NCI-H1048 (cell line): ENCODE results near the gene CDK14.

Experiments used
- DNase-seq: peaks from one replicate; lab custom pipeline; 2025; lab: John Stamatoyannopoulos, UW

CDK14 gene

GRCh38 chr7:90841759-90842429, 245.8 kb downstream of the CDK14 start:
- no peak for DNase-seq

- no peak for DNase-seq
Measured at GRCh38 chr7:90842430-90842788, 246.3 kb downstream of the CDK14 start.

DNA sequence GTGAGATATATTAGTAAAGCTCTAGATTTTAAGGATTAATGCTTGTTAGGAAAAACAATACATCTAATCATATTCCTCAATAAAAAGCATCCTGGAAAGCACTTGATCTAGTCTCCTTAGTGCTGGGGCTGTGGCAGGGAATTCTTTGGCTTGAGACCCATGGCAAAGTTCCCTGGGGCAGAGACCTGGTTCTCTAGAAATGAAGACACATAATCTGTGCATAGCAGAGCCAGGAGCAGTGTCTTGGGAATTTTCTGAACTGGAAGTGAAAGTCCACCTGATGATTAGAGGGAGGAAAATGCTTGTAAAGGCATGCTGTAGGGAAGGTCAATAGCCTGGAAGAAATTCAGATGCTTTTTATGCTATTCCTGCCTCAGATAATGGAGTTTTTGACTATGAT, 247.4 kb downstream of the CDK14 start:
- no peak for DNase-seq

- DNase-seq: peak; percentile 16
Measured at GRCh38 chr7:90844421-90844820, 248.3 kb downstream of the CDK14 start.

GRCh38 chr7:90846192-90846591, 250.1 kb downstream of the CDK14 start:
- no peak for DNase-seq

DNA sequence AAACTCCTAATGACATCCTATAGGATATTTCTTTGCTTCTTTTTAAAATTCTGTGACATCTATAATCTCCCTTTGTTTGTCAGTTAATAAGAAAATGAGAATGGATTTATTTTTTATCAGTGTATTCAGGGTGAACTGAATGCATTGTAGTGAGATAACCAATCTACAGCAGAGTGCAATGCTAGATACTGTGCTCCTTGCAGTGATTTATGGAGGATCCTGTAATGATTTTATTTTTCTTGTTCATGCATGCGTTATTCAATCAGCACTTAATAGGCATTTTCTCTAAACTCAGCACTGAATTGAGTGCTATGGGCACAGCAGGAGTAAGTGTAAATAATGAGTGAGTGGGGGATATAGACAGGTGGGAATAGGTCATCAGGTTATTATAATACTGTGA, 253.9 kb downstream of the CDK14 start:
- no peak for DNase-seq

GRCh38 chr7:90850471-90850870, 254.3 kb downstream of the CDK14 start:
- DNase-seq: no peak

- no peak for DNase-seq
Measured at GRCh38 chr7:90853205-90853604, 257.1 kb downstream of the CDK14 start.

DNA sequence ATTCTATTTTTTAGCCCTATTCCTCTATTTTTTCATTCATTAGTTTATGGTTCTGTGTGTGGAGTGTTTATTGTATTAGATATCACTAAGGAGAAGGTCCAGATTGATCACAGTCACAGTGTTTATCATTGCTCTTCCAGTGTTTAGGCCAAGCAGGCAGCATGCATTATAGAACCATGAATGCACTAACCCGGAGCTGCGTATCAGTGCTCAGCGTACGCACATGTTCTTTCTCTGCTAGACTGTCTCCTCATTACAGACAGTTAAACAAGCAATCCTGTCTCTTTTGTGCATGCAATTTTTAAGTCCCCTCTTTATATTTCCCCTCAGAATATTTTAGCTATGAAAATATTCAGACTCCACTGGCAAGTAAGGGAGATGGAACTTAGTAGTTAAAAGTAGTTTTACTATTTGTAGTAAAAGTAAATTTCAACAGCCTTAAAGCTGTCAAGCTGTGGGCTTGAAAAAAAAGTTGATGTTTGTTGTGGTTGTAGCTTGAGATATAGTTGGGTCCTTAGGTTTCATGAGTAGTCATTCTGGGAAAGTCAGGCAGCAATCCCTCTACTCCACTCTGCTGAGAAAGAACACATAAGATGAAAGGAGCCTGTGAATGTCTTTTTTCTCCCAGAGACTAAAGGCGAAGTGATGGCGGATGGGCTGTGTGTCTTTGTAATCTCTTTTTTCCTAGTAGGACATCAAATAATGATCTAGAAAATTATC, 260.4 kb downstream of the CDK14 start:
- DNase-seq: no peak

GRCh38 chr7:90857603-90858002, 261.5 kb downstream of the CDK14 start:
- DNase-seq: no peak

GRCh38 chr7:90858546-90858945, 262.4 kb downstream of the CDK14 start:
- no peak for DNase-seq

- no peak for DNase-seq
Measured at GRCh38 chr7:90859521-90859920, 263.4 kb downstream of the CDK14 start.

DNA sequence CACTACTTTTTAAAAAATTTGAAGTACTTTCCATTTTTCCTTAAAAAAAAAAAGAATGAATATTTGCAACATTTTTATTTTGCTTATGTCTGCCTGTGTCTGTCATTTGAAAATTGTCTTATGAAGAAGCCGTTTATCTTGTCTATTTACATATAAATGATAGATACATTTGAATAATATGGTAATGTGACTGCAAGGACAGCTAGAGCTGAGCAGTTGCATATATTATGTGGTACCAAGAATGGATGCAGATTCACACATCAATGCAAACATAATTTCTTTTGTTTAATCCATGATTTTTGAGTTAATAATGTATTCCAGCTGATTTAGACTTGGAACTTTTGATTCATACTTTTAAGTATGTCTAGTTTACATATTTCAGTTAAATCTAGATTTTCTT, 268.0 kb downstream of the CDK14 start:
- no peak for DNase-seq

DNA sequence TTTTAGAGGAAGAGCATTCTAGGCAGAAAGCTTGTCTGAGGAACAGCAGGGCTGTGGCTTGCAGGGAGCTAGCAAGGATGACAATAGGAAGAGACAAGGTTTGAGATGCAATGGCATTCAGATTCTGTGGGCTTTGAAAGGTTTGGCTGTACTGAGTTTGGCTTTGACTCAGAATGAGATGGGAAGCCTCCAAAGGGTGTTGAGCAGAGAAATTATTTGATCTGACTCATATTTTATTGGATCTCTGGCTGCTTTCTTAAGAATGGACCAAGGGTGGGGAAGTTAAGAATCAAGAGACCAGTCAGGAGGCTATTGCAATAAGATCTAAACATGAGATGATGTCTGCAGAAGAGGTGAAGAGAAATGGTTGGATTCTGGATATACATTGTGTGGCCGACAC, 273.2 kb downstream of the CDK14 start:
- DNase-seq: no peak

DNA sequence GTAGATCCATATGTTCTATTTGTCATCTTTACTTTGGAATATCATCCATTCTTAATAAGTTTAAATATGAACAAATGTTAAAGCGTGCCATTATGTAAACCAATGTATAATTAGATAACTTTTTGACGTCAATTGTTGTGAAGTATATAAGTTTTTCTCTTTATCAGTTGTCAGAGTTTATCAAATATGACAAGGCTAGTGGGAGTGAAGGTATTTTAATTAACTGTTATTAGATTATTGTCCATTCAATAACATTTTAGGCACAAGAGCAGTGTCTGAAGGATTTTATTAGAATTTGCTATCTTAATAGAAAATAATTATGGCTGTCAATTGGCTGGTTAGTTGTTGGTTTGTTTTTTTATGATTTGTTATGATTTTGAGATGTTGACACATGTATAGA, 280.6 kb downstream of the CDK14 start:
- no peak for DNase-seq

DNA sequence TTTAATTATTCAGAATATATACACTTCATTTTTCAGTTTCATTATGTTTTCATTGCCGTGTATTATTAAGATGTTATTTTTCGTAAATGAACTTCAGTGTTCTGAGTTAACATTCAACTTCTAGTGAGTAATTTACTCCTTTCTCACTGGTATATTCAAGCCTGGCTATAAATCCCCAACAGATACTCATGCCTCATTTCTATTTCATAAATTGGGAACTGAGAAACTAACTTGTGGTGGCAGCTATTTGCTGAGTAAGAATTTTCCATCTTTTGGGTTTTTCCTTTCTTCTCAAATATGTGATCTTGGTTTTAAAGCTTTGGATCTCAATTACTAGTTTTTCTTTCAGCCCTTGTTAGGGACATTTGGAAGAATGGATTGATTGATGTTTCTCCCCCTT, 281.1 kb downstream of the CDK14 start:
- no peak for DNase-seq

GRCh38 chr7:90879924-90880323, 283.8 kb downstream of the CDK14 start:
- DNase-seq: no peak

- no peak for DNase-seq
Measured at GRCh38 chr7:90886416-90886815, 290.3 kb downstream of the CDK14 start.

GRCh38 chr7:90889210-90889609, 293.1 kb downstream of the CDK14 start:
- no peak for DNase-seq

GRCh38 chr7:90889644-90890043, 293.5 kb downstream of the CDK14 start:
- no peak for DNase-seq

DNA sequence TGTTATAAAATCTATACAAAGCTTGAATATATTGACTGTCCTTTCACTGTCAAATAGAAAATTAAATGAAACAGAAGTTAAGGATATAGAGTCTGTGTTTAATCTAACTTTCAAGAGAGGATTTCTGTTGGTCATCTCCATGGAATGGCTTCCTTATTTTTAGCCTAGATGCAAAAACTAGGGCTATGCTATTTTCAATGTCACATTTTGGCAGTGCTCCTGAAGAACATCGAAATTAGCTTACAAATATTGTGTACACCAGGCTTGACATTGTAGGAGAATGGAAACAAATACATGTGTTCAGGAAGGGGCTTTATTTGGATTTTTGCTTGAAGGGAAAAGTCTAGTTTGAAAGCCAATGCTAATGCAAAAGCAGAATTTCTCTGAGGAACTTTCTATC, 295.4 kb downstream of the CDK14 start:
- no peak for DNase-seq

GRCh38 chr7:90892213-90892612, 296.1 kb downstream of the CDK14 start:
- no peak for DNase-seq

- no peak for DNase-seq
Measured at GRCh38 chr7:90894122-90894521, 298.0 kb downstream of the CDK14 start.

GRCh38 chr7:90896458-90896857, 300.3 kb downstream of the CDK14 start:
- no peak for DNase-seq
